GM13977 (cell line): ENCODE results near the gene EN2.

Source experiments
- DNase-seq: peaks from one replicate; pipeline ENCODE4 v3.0.0; 2012; ENCODE audit warnings: low spot score
- in situ Hi-C: fragments of 300-500 bp; cut with MboI; formaldehyde crosslinking; loops from one replicate; pipeline ENCODE4 v1.12.0; 2022; ENCODE audit warnings: low sequenced_read_pairs, low pct_unique_long_range_greater_than_20kb, mixed read lengths, inconsistent platforms; ENCODE audit not compliant: unreplicated experiment
- TF ChIP-seq, protein P1 (sequence below): IDR thresholded peaks from 2 replicates; pipeline ENCODE4 v1.5.1; 2012; ENCODE audit warnings: mild to moderate bottlenecking, control low read depth; ENCODE audit not compliant: insufficient read depth; ENCODE audit errors: extremely low read depth, missing control alignments

Gene EN2

DNA sequence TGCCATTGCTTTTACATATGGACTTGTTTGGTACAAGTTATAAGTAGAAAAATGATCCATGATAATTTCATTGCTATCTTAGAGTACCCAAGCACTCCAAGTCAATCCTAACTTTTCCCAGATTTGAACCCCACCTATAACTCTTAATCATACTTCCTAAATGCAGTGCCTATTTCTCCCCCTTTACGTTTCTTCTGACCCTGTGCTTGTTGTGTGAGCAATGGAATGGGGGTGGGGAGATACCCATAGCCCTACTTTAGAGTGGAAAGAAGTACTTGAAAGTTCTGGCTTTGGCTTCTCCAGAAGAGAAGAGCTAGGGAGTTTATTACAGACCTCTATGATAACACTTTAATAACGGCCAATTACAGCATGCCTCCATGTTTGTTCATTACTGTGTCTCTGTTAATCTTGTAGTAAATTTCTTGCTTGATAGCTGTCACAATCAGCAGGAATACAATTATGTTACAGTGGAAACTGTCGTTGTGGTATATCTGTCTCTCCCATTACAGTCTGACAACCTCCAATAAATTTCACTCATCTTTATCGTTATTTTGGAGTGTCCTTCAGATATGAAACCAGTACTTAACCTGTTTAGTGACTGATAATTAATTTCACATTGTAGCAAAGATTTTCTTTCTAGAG lies 54.4 kb downstream of the EN2 start:
- in situ Hi-C loops = loop anchor here (10.0 kb wide), 1 partner anchor 58 kb away; the partner anchor contains the start of gene EN2
- TF ChIP-seq, protein P1, sequence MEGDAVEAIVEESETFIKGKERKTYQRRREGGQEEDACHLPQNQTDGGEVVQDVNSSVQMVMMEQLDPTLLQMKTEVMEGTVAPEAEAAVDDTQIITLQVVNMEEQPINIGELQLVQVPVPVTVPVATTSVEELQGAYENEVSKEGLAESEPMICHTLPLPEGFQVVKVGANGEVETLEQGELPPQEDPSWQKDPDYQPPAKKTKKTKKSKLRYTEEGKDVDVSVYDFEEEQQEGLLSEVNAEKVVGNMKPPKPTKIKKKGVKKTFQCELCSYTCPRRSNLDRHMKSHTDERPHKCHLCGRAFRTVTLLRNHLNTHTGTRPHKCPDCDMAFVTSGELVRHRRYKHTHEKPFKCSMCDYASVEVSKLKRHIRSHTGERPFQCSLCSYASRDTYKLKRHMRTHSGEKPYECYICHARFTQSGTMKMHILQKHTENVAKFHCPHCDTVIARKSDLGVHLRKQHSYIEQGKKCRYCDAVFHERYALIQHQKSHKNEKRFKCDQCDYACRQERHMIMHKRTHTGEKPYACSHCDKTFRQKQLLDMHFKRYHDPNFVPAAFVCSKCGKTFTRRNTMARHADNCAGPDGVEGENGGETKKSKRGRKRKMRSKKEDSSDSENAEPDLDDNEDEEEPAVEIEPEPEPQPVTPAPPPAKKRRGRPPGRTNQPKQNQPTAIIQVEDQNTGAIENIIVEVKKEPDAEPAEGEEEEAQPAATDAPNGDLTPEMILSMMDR = no peak
- DNase-seq = no peak

DNA sequence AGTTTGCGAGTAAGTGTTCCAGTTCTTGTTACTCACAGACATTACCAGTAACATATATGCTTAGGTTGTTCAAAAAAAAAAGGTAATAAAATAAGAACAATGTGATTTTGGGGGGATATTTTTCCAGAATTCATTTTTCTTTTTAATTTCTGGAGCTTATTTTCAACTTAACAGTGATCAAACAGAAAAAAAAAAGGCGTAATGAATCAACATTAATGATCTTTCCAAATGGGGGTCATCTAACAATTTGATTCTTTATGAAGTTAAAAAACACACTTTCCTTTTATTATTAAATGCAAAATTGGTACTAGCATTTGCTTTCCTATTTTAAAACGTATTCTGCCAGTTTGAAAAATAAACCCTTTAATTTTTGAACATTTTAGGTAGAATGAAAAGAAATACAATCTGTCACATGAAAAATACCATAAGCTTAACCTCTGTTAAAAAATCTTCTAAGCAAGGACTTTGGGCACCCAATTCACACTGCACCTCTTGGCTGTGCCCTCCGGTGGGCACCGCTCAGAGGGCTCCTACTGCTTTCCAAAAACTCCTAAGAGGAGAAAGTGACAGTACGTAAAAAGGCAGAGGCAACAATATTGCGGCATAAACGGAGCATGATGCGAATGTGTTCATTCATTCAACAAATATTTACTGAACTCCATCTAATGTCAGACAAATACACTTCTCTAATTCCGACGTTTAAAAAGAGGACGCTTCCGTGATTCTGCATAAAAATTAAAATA lies 55.8 kb downstream of the EN2 start:
- in situ Hi-C loops = loop anchor here (10.0 kb wide), 1 partner anchor 59 kb away; the partner anchor contains the start of gene EN2
- TF ChIP-seq, protein P1 = no peak
- no peak for DNase-seq

DNA sequence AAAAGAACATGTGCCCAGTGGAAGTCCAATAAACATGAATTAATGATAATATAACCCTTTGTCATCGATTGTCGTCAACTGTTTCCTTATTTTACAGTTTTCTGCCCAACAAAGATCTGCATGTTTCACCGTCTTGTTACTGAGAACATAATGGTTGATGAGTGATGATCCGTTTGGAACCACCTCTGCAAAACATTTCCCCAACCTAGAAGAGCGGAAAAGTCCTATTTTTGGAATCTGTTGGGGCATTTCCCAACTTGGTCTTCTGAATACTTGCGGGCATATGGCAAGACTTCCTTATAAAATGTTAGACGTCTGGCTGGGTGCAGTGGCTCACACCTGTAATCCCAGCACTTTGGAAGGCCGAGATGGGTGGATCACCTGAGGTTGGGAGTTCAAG lies 56.4 kb downstream of the EN2 start:
- TF ChIP-seq, protein P1 = no peak
- no peak for DNase-seq
- in situ Hi-C loops = loop anchor here (10.0 kb wide), 1 partner anchor 59 kb away; the partner anchor contains the start of gene EN2
